MCF 10A (cell line): ENCODE data around the gene SNAP29. TPM values are rescaled to one million over a fixed set of nuclear protein-coding genes. Genes with fewer than 3 reads are reported as not detected.

Experiments
- BruUV-seq: library from RNA; stranded (reverse); fragments of 400-500 nt; replicated peaks from 2 replicates; lab custom pipeline; 2021; lab: Mats Ljungman, UMichigan
- CTCF ChIA-PET: fragments of 300-600 bp; sonication (Branson Sonifier 250); formaldehyde crosslinking; extraction: SDS; loops from one replicate; lab custom pipeline; 2021; ENCODE audit warnings: antibody characterized with exemption, inconsistent platforms; lab: Yijun Ruan, JAX
- POLR2A ChIA-PET: fragments of 300-600, 350-650 bp; sonication (Branson Sonifier 250); formaldehyde crosslinking; extraction: SDS; loops from one replicate; lab custom pipeline; 2020; ENCODE audit warnings: antibody characterized with exemption, inconsistent platforms; lab: Yijun Ruan, JAX
- DNase-seq: peaks from one replicate; pipeline ENCODE4 v3.0.0-alpha.2; 2018; ENCODE audit not compliant: unreplicated experiment
- H3K27ac Mint-ChIP-seq: one replicate; pipeline ENCODE4 v1.8.0; 2022; ENCODE audit warnings: mild to moderate bottlenecking, low read depth, mixed read lengths; ENCODE audit not compliant: unreplicated experiment
- H3K27me3 Mint-ChIP-seq: one replicate; pipeline ENCODE4 v1.8.0; 2022; ENCODE audit warnings: mixed read lengths; ENCODE audit not compliant: insufficient read depth, unreplicated experiment
- H3K36me3 Mint-ChIP-seq: one replicate; pipeline ENCODE4 v1.8.0; 2022; ENCODE audit warnings: mild to moderate bottlenecking, moderate library complexity, mixed read lengths; ENCODE audit not compliant: insufficient read depth, unreplicated experiment
- H3K4me1 Mint-ChIP-seq: one replicate; pipeline ENCODE4 v1.8.0; 2022; ENCODE audit warnings: mixed read lengths; ENCODE audit not compliant: insufficient read depth, unreplicated experiment
- H3K4me3 Mint-ChIP-seq: one replicate; pipeline ENCODE4 v1.8.0; 2022; ENCODE audit warnings: mild to moderate bottlenecking, moderate library complexity, mixed read lengths; ENCODE audit not compliant: unreplicated experiment
- H3K9me3 Mint-ChIP-seq: one replicate; pipeline ENCODE4 v1.8.0; 2022; ENCODE audit warnings: mixed read lengths; ENCODE audit not compliant: unreplicated experiment
- CTCF ChIP-seq: fragments of 200-600 bp; IDR thresholded peaks from one replicate; pipeline ENCODE4 v1.8.0; 2022; ENCODE audit warnings: antibody characterized with exemption, mild to moderate bottlenecking; ENCODE audit not compliant: unreplicated experiment
- intact Hi-C: fragments of 100-400 bp; cut with micrococcal nuclease; formaldehyde crosslinking; loops from 2 replicates; pipeline ENCODE4 v1.14.1; 2022
- total RNA-seq: library from RNA; stranded (reverse); gene quantifications from 2 replicates; pipeline ENCODE4 v1.2.3, GENCODE V29; 2022

Gene SNAP29
- total RNA-seq, 1 experiment from 2014 or later = 28.7 TPM

- ChIA-PET CTCF (no interaction called here), POLR2A (interaction anchor here (0.6 kb wide), 1 partner anchor 12 kb away, joined by 3 read pairs; no protein-coding TSS in a partner anchor)
- no peaks in the 10 kb centered on the region for H3K9me3 Mint-ChIP-seq
- intact Hi-C loops = no loop called here
- no peak for DNase-seq
- peaks cover 34% of the 10 kb centered on the region for H3K36me3 Mint-ChIP-seq
- no peak for TF ChIP-seq CTCF
- H3K4me1 Mint-ChIP-seq = no peaks in the 10 kb centered on the region
- H3K27ac Mint-ChIP-seq = no peak overlapping the region
- no peak overlapping the region for H3K4me3 Mint-ChIP-seq
- no peaks in the 10 kb centered on the region for H3K27me3 Mint-ChIP-seq
- BruUV-seq = no TSS peak
These were observed 14.4 kb downstream of the SNAP29 start for GRCh38 chr22:20873214-20873613.

GRCh38 chr22:20875296-20875695 is 16.5 kb downstream of the SNAP29 start:
- no peak overlapping the region for H3K4me3 Mint-ChIP-seq
- H3K27me3 Mint-ChIP-seq = no peaks in the 10 kb centered on the region
- intact Hi-C loops = no loop called here
- no peaks in the 10 kb centered on the region for H3K9me3 Mint-ChIP-seq
- no peak for TF ChIP-seq CTCF
- POLR2A ChIA-PET = interaction anchor here (0.7 kb wide), 1 partner anchor 16 kb away, joined by 3 read pairs; no protein-coding TSS in a partner anchor
- no peak overlapping the region for H3K27ac Mint-ChIP-seq
- H3K4me1 Mint-ChIP-seq = no peaks in the 10 kb centered on the region
- no peak for DNase-seq
- CTCF ChIA-PET = interaction anchor here (1.7 to 2.2 kb wide), 2 partner anchors 10 to 11 kb away, joined by 4 to 10 read pairs; no protein-coding TSS in a partner anchor
- peaks cover 36% of the 10 kb centered on the region for H3K36me3 Mint-ChIP-seq
- BruUV-seq = no TSS peak

GRCh38 chr22:20877715-20878114 is 18.9 kb downstream of the SNAP29 start:
- Mint-ChIP-seq H3K36me3 (peaks cover 39% of the 10 kb centered on the region), H3K27me3 (no peaks in the 10 kb centered on the region), H3K27ac (no peak overlapping the region), H3K9me3 (no peaks in the 10 kb centered on the region), H3K4me3 (no peak overlapping the region), H3K4me1 (no peaks in the 10 kb centered on the region)
- POLR2A ChIA-PET = interaction anchor here (0.7 kb wide), 1 partner anchor 71 kb away, joined by 3 read pairs; no protein-coding TSS in a partner anchor
- intact Hi-C loops = no loop called here
- no TSS peak for BruUV-seq
- CTCF ChIA-PET = interaction anchor here (1.4 kb wide), 1 partner anchor 8 kb away, joined by 3 read pairs; no protein-coding TSS in a partner anchor
- no peak for DNase-seq
- no peak for TF ChIP-seq CTCF

GRCh38 chr22:20881231-20881630 is 22.4 kb downstream of the SNAP29 start:
- DNase-seq = no peak
- Mint-ChIP-seq H3K4me1 (peaks cover 10% of the 10 kb centered on the region), H3K27ac (no peak overlapping the region), H3K36me3 (peaks cover 52% of the 10 kb centered on the region), H3K27me3 (no peaks in the 10 kb centered on the region), H3K4me3 (no peak overlapping the region), H3K9me3 (no peaks in the 10 kb centered on the region)
- no peak for TF ChIP-seq CTCF
- intact Hi-C loops = no loop called here
- ChIA-PET CTCF (interaction anchor here (1.0 kb wide), 1 partner anchor 15 kb away, joined by 3 read pairs; no protein-coding TSS in a partner anchor), POLR2A (no interaction called here)
- no TSS peak for BruUV-seq
